Cardiac atrium fibroblast (primary cell): ENCODE data around the gene MYH7. TPM values are rescaled to one million over a fixed set of nuclear protein-coding genes. Genes with fewer than 3 reads are reported as not detected.

ENCODE experiments used
- total RNA-seq: library from RNA; depleted of rRNA; stranded (reverse); fragments of >200 nt; gene quantifications from 2 replicates; pipeline ENCODE4 v1.2.3, GENCODE V29; 2015

MYH7 gene
- total RNA-seq, result not detected in 2 replicates

GRCh38 chr14:23435543-23436326 lies at the start of gene MYH7:
MYH7 (minus strand) TSS chr14:23435660; CDS start chr14:23433732, 1,928 bp downstream.

GRCh38 chr14:23469127-23469905 lies 33.9 kb upstream of the MYH7 start, which contains the start of gene NGDN:
NGDN (plus strand) TSS chr14:23469703; CDS start chr14:23469716, 13 bp downstream.

DNA sequence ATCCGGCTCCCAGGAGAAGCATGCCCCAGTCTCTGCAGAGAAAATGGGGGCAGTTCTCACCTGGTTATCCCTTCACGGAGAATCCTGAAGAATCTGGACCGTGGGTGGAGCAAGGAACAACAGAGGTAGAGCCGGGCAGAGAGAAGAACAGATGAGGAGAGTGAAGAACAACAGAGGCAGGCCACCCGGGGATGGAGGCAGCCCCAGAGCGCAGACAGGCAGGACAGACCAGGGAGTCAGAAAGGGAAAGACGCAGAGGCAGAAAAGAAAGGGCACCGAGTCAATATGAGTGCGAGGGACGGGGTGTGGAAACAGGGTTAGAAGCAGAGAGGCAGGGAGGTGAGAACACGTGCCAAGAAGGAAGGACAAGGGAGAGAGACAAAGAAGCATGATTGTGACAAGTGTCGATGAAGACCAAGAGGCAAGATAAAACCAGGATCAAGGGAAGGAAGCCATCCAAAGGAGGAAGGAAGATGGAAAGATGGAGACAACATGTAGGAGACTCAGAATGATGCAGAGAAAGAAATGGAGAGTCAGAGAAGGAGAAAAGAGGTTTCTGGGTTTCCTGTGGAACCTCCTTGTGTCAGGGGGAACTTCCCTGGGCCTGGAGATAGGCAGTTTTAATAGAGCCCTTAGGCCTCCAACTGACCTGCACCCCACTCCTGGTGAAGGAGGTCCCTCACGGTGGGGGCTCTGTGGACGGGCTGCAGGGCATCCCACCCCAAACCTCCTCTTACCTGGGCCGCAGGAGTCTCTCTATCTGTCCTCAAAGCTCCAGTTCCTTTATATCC lies 27.7 kb downstream of the MYH7 start, which contains the start of gene MYH6:
TSS of gene MYH6 (minus strand) at position 758 of the 791 bp plus-strand sequence. CDS start 1,050 bp downstream, outside the sequence.

GRCh38 chr14:23376482-23377197 lies 58.8 kb downstream of the MYH7 start, which contains the start of gene CMTM5:
CMTM5 (plus strand) TSS chr14:23377046; CDS start chr14:23377252, 206 bp downstream.

GRCh38 chr14:23372509-23372908 lies 63.0 kb downstream of the MYH7 start, which contains the start of gene IL25:
IL25 (plus strand) TSS chr14:23372809.

DNA sequence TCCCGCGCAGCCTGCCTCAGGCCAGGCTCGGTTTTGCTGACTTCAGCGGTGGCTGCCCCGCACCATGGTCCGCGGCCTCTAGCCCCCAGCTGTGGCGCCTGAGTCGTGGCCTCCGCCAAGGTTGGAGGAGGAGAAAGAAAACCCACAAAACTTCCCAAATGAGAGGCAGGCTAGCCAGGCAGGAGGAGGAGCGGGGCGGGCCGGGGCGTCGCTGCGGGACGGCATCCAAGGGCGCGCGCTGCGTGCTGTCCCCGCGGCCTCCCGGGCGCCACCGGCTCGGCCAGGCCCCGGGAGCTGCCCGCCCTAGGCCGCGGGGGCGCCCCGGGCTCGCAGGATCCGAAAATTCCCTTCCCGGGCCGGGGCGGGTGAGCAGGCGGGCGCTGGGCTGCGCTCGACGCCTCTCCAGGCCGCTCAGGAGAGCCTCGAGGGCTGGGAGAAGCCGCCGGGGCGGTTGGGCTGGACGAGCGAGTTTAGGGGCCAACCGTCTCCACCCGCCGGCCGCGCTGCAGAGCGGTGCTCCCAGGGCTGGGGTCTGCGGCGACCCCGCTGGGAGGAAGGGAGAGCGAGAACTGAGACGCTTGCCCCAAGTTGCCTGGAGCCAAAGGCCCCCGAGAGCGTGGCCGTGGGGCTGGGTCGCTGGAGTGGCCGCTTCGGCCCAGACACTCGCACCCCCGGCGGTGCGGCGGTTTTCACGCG lies 70.3 kb downstream of the MYH7 start, which contains the start of gene EFS:
TSS of gene EFS (minus strand) at position 137 of the 696 bp plus-strand sequence. CDS start 147 bp downstream, outside the sequence.

Other genes starting within 250 kb of the MYH7 start
- not detected in 2 replicates for gene RNF212B, start 197.7 kb downstream of the MYH7 start, total RNA-seq
- 8.4 and 10.5 TPM in 2 replicates for gene HOMEZ, start 149.5 kb downstream of the MYH7 start, total RNA-seq
- 1.8 and 2.0 TPM in 2 replicates for gene PPP1R3E, start 132.8 kb downstream of the MYH7 start, total RNA-seq
- gene BCL2L2, start 128.8 kb downstream of the MYH7 start, total RNA-seq, result 13.7 and 24.8 TPM in 2 replicates
- 41.1 and 57.9 TPM in 2 replicates for gene PABPN1, start 114.2 kb downstream of the MYH7 start, total RNA-seq
- gene SLC22A17, start 82.8 kb downstream of the MYH7 start, total RNA-seq, result 10.4 and 21.7 TPM in 2 replicates
- gene EFS, start 70.5 kb downstream of the MYH7 start, total RNA-seq, result 1.8 and 3.6 TPM in 2 replicates
- gene IL25, start 62.9 kb downstream of the MYH7 start, total RNA-seq, result not detected in 2 replicates
- gene CMTM5, start 58.6 kb downstream of the MYH7 start, total RNA-seq, result not detected in 2 replicates
- gene MYH6, start 27.4 kb downstream of the MYH7 start, total RNA-seq, result not detected in 2 replicates
- 18.3 and 24.4 TPM in 2 replicates for gene NGDN, start 34.0 kb upstream of the MYH7 start, total RNA-seq
- gene ZFHX2, start 116.1 kb upstream of the MYH7 start, total RNA-seq, result not detected in 2 replicates
- 3.8 and 6.2 TPM in 2 replicates for gene THTPA, start 120.6 kb upstream of the MYH7 start, total RNA-seq
- 23.2 and 29.6 TPM in 2 replicates for gene AP1G2, start 132.1 kb upstream of the MYH7 start, total RNA-seq
- not detected in 2 replicates for gene JPH4, start 143.1 kb upstream of the MYH7 start, total RNA-seq
- 5.5 TPM in 1 of 2 replicates, not detected in the other for gene DHRS2, start 200.7 kb upstream of the MYH7 start, total RNA-seq